K562 (cell line): ENCODE data around the gene PARD6A. TPM values are rescaled to one million over a fixed set of nuclear protein-coding genes. Genes with fewer than 3 reads are reported as not detected.

ENCODE experiments used
- ATAC-seq: fragments of 200-7000 bp; cut with Tn5 transposase; 3 replicates; pipeline ENCODE4 v1.9.1; 2020; ENCODE audit warnings: moderate library complexity
- BruUV-seq: library from RNA; stranded (reverse); fragments of 400-500 nt; replicated peaks from 2 replicates; lab custom pipeline; 2021; lab: Mats Ljungman, UMichigan
- CTCF ChIA-PET: fragments of 300-600 bp; formaldehyde crosslinking; extraction: SDS; loops from one replicate; lab custom pipeline; 2021; ENCODE audit warnings: low intra/inter-chr PET ratio; lab: Yijun Ruan, JAX
- POLR2A ChIA-PET: fragments of 300-600, 350-650 bp; sonication (Branson Sonifier 250); formaldehyde crosslinking; extraction: SDS; loops from one replicate; lab custom pipeline; 2021; ENCODE audit warnings: antibody characterized with exemption, inconsistent platforms; lab: Yijun Ruan, JAX
- DNase-seq, 4 experiments: peaks; one replicate each; pipeline versions ENCODE4 v3.0.0 to v3.0.0-alpha.2; 2011 to 2018; ENCODE audit warnings: low spot score in 3 of 4, mixed read lengths in 3 of 4; ENCODE audit errors: extremely low read depth in 1 of 4
- FAIRE-seq: peaks from 2 replicates; lab custom pipeline; 2011; peaks lifted over from hg19 to GRCh38; lab: Jason Lieb, UNC
- H2AFZ ChIP-seq: 2 replicates; pipeline ENCODE4 v1.6.0; 2011; ENCODE audit warnings: low read depth, low read length, control low read depth, inconsistent platforms
- H3K27ac ChIP-seq: fragments of 200-600 bp; 3 replicates; pipeline ENCODE4 v1.8.0; 2011; ENCODE audit warnings: low read depth, mild to moderate bottlenecking, control low read depth, inconsistent platforms, low read length, moderate library complexity, mixed read lengths; ENCODE audit errors: extremely low read depth
- H3K27me3 ChIP-seq, 2 experiments: fragments of 300-600 bp in 1 of 2; 2 replicates in 1 of 2; 3 replicates in 1 of 2; pipeline versions ENCODE4 v1.6.0 to v1.8.0; 2011; ENCODE audit warnings: inconsistent platforms in 2 of 2, low read length in 2 of 2, mild to moderate bottlenecking in 1 of 2, mixed read lengths in 1 of 2, moderate library complexity in 1 of 2; ENCODE audit not compliant: control insufficient read depth in 2 of 2, insufficient read depth in 2 of 2
- H3K36me3 ChIP-seq: fragments of 300-600 bp; 3 replicates; pipeline ENCODE4 v1.8.0; 2011; ENCODE audit warnings: mild to moderate bottlenecking, low read length, inconsistent platforms; ENCODE audit not compliant: control insufficient read depth, insufficient read depth
- H3K4me1 ChIP-seq, 2 experiments: fragments of 200-600 bp in 1 of 2; replicated peaks in 1 of 2; 2 replicates in 1 of 2; 3 replicates in 1 of 2; pipeline versions ENCODE4 v1.5.1 to v1.8.0; 2011; ENCODE audit warnings: inconsistent platforms in 2 of 2, low read length in 2 of 2, mild to moderate bottlenecking in 1 of 2, mixed read lengths in 1 of 2, moderate library complexity in 1 of 2; ENCODE audit not compliant: control insufficient read depth in 2 of 2, insufficient read depth in 2 of 2
- H3K4me2 ChIP-seq: 2 replicates; pipeline ENCODE4 v1.6.1; 2011; ENCODE audit warnings: low read length, control low read depth, inconsistent platforms, mixed read lengths; ENCODE audit not compliant: insufficient read depth
- H3K4me3 ChIP-seq: fragments of 200-600 bp; sonication (generic), shearing (Covaris generic); 2 replicates; pipeline ENCODE4 v1.5.1; 2016; ENCODE audit warnings: control low read depth, inconsistent platforms
- H3K79me2 ChIP-seq: fragments of 200-600 bp; 3 replicates; pipeline ENCODE4 v1.8.0; 2011; ENCODE audit warnings: low read length, inconsistent platforms; ENCODE audit not compliant: control insufficient read depth, insufficient read depth
- H3K9ac ChIP-seq, 2 experiments: 2 replicates each; pipeline versions ENCODE4 v1.6.0 to v1.6.1; 2011; ENCODE audit warnings: low read depth in 2 of 2, low read length in 2 of 2, control low read depth in 1 of 2, inconsistent platforms in 1 of 2, mild to moderate bottlenecking in 1 of 2, mixed read lengths in 1 of 2; ENCODE audit not compliant: insufficient read depth in 1 of 2
- H3K9me1 ChIP-seq: one replicate; pipeline ENCODE4 v1.6.0; 2011; ENCODE audit warnings: inconsistent platforms, mild to moderate bottlenecking, low read length, moderate library complexity; ENCODE audit not compliant: control insufficient read depth, insufficient read depth
- H3K9me3 ChIP-seq: replicated peaks from 2 replicates; pipeline ENCODE4 v1.5.1; 2011; ENCODE audit warnings: low read depth, low read length, inconsistent platforms; ENCODE audit not compliant: control insufficient read depth, insufficient read depth
- H4K20me1 ChIP-seq: replicated peaks from 2 replicates; pipeline ENCODE4 v1.6.1; 2011; ENCODE audit warnings: low read length, inconsistent platforms, mixed read lengths; ENCODE audit not compliant: control insufficient read depth, insufficient read depth
- CBFB ChIP-seq: sonication (generic); formaldehyde crosslinking; IDR thresholded peaks from 2 replicates; pipeline ENCODE4 v1.4.0; 2020; ENCODE audit warnings: mild to moderate bottlenecking, missing genetic modification reagents
- CHD4 ChIP-seq: fragments of 200-600 bp; sonication (generic); IDR thresholded peaks from 3 replicates; pipeline ENCODE4 v1.6.1; 2012; ENCODE audit warnings: low read depth, mild to moderate bottlenecking, mixed read lengths, low read length, inconsistent platforms; ENCODE audit not compliant: insufficient read depth, insufficient replicate concordance, poor library complexity, severe bottlenecking
- CTCF ChIP-seq, 3 experiments: IDR thresholded peaks in 2 of 3; conservative IDR thresholded peaks in 1 of 3; 2 replicates each; pipeline ENCODE4 v1.5.1; 2011 to 2012; ENCODE audit warnings: low read length in 3 of 3, mild to moderate bottlenecking in 3 of 3, control low read depth in 2 of 3, improper control_type of control experiment in 1 of 3, inconsistent platforms in 1 of 3, low read depth in 1 of 3, mixed read lengths in 1 of 3, moderate library complexity in 1 of 3; ENCODE audit not compliant: insufficient read depth in 2 of 3
- EGR1 ChIP-seq: fragments of 450-650 bp; conservative IDR thresholded peaks from 2 replicates; pipeline ENCODE4 v1.6.1; 2017; ENCODE audit warnings: mild to moderate bottlenecking
- HDGF ChIP-seq: fragments of 450-650 bp; IDR thresholded peaks from 2 replicates; pipeline ENCODE4 v1.6.1; 2016
- MCM3 ChIP-seq: fragments of 450-650 bp; IDR thresholded peaks from 2 replicates; pipeline ENCODE4 v1.6.1; 2016
- MCM5 ChIP-seq: fragments of 450-650 bp; IDR thresholded peaks from 2 replicates; pipeline ENCODE4 v1.6.1; 2016; ENCODE audit warnings: low read depth
- POLR2G ChIP-seq: fragments of 200-400 bp; formaldehyde crosslinking; IDR thresholded peaks from 2 replicates; pipeline ENCODE4 v1.6.1; 2017; ENCODE audit warnings: low read depth, mild to moderate bottlenecking, antibody characterized with exemption, low read length, moderate library complexity
- PRPF4 ChIP-seq: fragments of 200-400 bp; formaldehyde crosslinking; IDR thresholded peaks from one replicate; pipeline ENCODE4 v1.6.1; 2017; ENCODE audit warnings: low read length, low read depth, mild to moderate bottlenecking; ENCODE audit not compliant: insufficient read depth, poor library complexity, severe bottlenecking
- SAFB2 ChIP-seq: fragments of 200-400 bp; formaldehyde crosslinking; IDR thresholded peaks from 2 replicates; pipeline ENCODE4 v1.6.1; 2018; ENCODE audit warnings: borderline replicate concordance, low read length, low read depth, moderate library complexity; ENCODE audit not compliant: severe bottlenecking
- SFPQ ChIP-seq: fragments of 200-400 bp; formaldehyde crosslinking; IDR thresholded peaks from 2 replicates; pipeline ENCODE4 v1.6.1; 2017; ENCODE audit warnings: mild to moderate bottlenecking, low read depth, low read length, moderate library complexity
- ZBTB33 ChIP-seq: sonication (generic); formaldehyde crosslinking; IDR thresholded peaks from 2 replicates; pipeline ENCODE4 v1.8.1; 2023; ENCODE audit warnings: mild to moderate bottlenecking, missing genetic modification reagents
- WGBS: fragments of 100-300 bp; shearing (Covaris generic); methylation state at CpG from one replicate; pipeline ENCODE4 v1.1.6; 2016; ENCODE audit warnings: low coverage, mixed read lengths; ENCODE audit not compliant: insufficient coverage; ENCODE audit errors: missing lambda C conversion rate; 5-methylcytosine and 5-hydroxymethylcytosine counted together
- in situ Hi-C: fragments of 300-500 bp; cut with MboI; formaldehyde crosslinking; loops from 4 replicates; pipeline ENCODE4 v1.15.0; 2018; ENCODE audit warnings: inconsistent platforms, mixed read lengths
- intact Hi-C: fragments of 100-400 bp; cut with micrococcal nuclease; formaldehyde crosslinking; loops from 2 replicates; pipeline ENCODE4 v1.14.2; 2022
- polyA plus RNA-seq, 8 experiments: library from polyadenylated mRNA; depleted of rRNA in 4 of 8; stranded (reverse) in 5 of 8; unstranded in 3 of 8; fragments of >200 nt; fragmentation: Nextera tagmentation in 2 of 8; fragmentation: Illumina TruSeq in 1 of 8; extraction: Ambion mirVana in 2 of 8; extraction: Trizol in 1 of 8; gene quantifications; 2 replicates each; pipeline versions ENCODE4 v1.2.1 to v1.2.3, GENCODE V29; 2011 to 2014; ENCODE audit warnings: inconsistent platforms in 1 of 8, missing spikeins in 1 of 8
- total RNA-seq, 7 experiments: library from RNA; depleted of rRNA in 6 of 7; stranded (reverse); fragments of >200 nt in 6 of 7; fragmentation: Illumina TruSeq in 2 of 7; extraction: Trizol in 2 of 7; gene quantifications; 2 replicates each; pipeline versions ENCODE4 v1.2.1 to v1.2.3, GENCODE V29; 2011 to 2021; ENCODE audit warnings: low replicate concordance in 1 of 7

Gene PARD6A
- total and polyA plus RNA-seq, 9 of the 15 experiments (the other 6 are each of a cell fraction or from before 2014, with no cell fraction given) = 0.04 to 2.0 (median 0.44) TPM

- Histone ChIP-seq H3K79me2 (peaks cover 17% of the 10 kb centered on the region), H3K9me3 (no peaks in the 10 kb centered on the region), H3K9me1 (no peaks in the 10 kb centered on the region), H2AFZ (no peak overlapping the region), H3K4me1 (peaks cover 19 to 76% of the 10 kb centered on the region in 2 experiments), H3K36me3 (peaks cover 14% of the 10 kb centered on the region), H3K27me3 (no peaks in the 10 kb centered on the region), H3K27ac (no peak overlapping the region), H3K9ac (0 out of 4 replicates have a peak overlapping the region, but pooled peaks of 1 of the 2 experiments have one; percentile 48), H4K20me1 (peaks cover 10% of the 10 kb centered on the region; the same call in 1 of the 2 replicates), H3K4me3 (no peak overlapping the region), H3K4me2 (no peak overlapping the region)
- intact Hi-C loops (no loop called here), in situ Hi-C loops (no loop called here)
- TF ChIP-seq POLR2G (peak; percentile 51), SFPQ (no peak), CTCF (IDR thresholded peaks at IDR 0.05 in 2 of 3, conservative IDR thresholded peaks at IDR 0.05 in 1 of 3; ENCODE audit: insufficient read depth in 2 of 3, low read depth in 1 of 3, low read length in 3 of 3) (peak; percentile 45 to 48 (median 48); a peak in 5 of 6 replicates), SAFB2 (no peak), CBFB (CRISPR knock-in tag) (no peak), HDGF (no peak), EGR1 (peak; percentile 53), MCM3 (no peak), PRPF4 (no peak), CHD4 (no peak), ZBTB33 (CRISPR knock-in tag) (peak; percentile 83), MCM5 (no peak)
- DNase-seq (peak in 1 of 4 experiments; percentile 45), ATAC-seq (no peak), FAIRE-seq (no peak)
- no TSS peak for BruUV-seq
- ChIA-PET POLR2A (interaction anchor here (0.5 to 1.2 kb wide), 7 partner anchors 9 to 306 kb away, joined by 3 to 5 read pairs (median 3); partner anchors contain the start of gene CTCF), CTCF (interaction anchor here (0.6 kb wide), 1 partner anchor 137 kb away, joined by 3 read pairs; no protein-coding TSS in a partner anchor)
- 68% methylated on average over 19 of the region's 25 CpGs for WGBS
Observed at GRCh38 chr16:67663151-67663876, 2.6 kb downstream of the PARD6A start.
